NOMO-1 (cell line): ENCODE data around the gene RHEBL1.

ENCODE experiments used
- DNase-seq, 2 experiments: peaks; one replicate each; lab custom pipeline; 2025; ENCODE audit not compliant: unreplicated experiment in 2 of 2; lab: John Stamatoyannopoulos, UW

Gene RHEBL1

GRCh38 chr12:49055092-49055491, 14.7 kb downstream of the RHEBL1 start:
- DNase-seq, result no peak

- DNase-seq, result no peak
These were observed 15.3 kb downstream of the RHEBL1 start for GRCh38 chr12:49054524-49054923.

DNA sequence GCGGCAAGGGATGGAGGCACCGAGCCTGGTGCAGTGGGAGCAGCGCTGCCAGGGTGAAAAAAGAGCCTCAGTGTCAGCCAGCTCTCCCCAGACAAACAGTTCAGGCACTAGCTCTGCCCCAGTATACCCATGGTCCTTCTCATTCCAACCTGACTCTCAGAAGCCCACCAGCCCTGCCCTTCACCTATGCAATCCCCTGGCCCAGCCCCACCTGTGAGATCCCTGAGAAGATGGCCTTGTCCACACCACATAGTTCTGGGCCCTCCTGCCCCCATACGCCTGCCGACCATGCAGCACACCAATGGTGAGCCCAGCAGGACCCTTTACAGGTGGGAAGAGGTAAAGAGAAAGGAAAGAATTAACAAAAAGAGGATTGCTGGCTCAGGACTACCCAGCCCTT, 15.7 kb downstream of the RHEBL1 start:
- no peak for DNase-seq

DNA sequence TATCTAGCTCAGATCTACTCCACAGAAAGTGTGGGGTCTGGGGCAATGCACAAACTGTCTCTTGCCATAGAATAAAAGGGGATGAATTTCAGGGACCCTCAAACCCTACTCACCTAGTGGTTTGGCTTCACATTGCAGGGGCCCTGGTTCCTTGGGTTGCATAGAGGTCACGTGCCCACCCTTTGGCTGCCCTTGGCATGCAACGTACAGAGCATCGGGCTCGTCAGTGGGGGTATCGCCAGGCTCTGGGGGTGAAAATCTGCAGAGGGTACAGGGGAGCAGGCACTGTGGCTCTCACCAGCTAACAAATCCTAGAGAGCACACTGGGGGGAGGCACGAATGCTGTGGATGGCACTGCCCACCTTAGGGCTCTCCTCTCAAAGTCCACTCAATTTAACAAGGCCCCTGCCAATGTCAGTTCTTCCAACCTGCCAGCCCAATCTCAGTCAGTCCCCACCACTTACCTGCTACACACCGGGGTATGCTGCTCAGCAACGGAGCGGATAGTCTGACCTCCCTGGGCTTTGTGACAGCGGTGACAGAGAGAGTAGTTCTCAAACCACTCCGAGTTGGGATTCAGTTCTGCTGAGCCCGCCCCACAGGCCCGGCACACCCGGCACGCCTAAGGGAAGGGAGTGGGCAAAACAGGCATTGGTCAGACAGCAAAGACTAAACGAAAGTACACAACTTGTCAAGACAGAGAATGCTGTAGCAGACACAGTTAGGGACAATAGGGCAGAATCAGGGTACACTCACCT, 17.1 kb downstream of the RHEBL1 start:
- no peak for DNase-seq

DNA sequence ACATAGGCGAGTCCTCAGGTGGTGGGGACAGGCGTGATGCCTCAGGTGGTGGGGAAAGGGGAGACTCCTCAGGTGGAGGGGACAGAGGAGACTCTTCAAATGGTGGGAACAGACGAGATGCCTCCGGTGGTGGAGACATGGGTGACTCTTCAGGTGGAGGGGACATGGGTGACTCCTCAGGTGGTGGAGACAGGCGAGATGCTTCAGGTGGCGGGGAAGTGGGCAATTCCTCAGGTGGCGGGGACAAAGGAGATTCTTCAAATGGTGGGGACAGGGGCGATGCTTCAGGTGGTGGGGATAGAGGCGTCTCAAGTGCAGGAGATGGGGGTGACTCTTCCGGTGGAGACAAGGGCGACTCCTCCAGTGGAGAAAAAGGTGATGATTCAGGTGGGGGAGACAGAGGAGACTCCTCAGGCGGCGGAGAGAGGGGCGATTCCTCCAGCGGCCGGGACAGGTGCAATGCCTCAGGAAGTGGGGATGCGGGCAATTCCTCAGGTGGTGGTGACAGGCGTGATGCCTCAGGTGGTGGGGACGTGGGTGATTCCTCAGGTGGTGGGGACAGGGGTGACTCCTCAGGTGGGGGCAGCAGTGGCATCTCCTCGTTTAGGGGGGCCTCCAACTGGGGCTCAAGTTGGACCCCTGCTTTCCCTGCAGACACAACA, 17.9 kb downstream of the RHEBL1 start:
- DNase-seq, result no peak

DNA sequence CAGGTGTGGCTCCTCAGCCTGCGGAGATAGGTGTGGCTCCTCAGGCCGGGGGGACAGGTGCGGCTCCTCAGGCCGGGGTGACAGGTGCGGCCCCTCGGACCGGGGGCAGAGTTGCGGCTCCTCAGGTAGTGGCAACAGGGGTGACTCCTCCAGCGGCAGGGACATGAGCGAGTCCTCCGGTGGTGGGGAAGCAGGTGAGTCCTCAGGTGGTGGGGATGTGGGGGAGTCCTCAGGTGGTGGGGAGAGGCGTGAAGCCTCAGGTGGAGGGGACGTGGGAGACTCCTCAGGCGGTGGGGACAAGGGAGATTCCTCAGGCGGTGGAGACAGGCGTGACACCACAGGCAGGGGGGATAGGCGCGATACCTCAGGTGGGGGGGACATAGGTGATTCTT, 18.4 kb downstream of the RHEBL1 start:
- DNase-seq, result no peak

- DNase-seq, result no peak
These were observed 19.0 kb downstream of the RHEBL1 start for GRCh38 chr12:49050507-49051372.

DNA sequence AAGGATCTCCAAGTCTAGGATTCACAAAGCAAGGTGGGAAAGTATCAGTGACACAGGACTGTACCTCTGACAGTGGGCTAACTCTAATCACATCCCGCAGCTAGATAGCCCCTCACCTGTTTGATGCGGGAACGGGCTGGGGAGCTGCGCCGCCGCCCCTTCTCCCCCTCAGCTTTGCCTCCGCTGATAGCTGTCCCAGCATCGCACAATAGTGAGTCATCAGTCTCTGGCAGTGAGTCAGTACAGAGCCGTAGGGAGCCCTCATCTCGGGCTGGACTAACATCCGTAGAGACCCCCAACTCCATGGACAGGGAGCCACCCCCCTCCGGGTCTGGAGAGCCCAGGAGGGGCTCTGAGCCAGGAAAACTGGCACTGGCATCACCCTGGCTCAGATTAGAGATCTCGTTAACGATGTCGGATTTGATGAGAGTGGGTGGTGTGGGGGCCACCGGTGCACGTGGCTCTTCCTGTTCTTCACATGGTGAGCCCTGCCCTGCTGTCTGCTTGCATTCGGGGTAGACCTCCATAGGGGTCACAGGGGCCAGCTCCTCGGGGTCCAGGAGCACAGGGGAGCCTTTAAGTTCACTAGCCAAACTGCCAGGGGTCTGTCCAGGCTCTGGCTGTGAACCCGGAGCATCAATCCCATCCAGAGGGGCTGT, 20.1 kb downstream of the RHEBL1 start:
- DNase-seq, result no peak

DNA sequence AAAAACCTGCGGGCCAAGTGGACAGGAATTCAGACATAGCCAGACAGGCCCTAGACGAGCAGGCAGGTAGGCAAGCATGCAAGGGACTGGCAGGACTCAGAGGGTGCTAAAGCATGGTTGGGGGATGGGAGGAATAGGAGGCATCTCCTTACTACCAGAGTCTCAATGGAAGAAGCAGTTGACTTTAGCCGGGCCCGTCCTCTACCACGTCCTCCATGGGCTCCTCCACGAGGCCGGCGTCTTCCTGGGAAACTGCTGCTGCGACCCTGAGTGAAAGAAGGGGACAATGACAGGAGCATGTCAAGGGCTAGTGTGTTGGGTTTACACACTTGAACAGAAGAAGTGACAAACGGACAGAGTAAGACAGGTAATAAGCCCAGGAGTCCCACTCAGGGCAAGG, 20.8 kb downstream of the RHEBL1 start:
- no peak for DNase-seq

DNA sequence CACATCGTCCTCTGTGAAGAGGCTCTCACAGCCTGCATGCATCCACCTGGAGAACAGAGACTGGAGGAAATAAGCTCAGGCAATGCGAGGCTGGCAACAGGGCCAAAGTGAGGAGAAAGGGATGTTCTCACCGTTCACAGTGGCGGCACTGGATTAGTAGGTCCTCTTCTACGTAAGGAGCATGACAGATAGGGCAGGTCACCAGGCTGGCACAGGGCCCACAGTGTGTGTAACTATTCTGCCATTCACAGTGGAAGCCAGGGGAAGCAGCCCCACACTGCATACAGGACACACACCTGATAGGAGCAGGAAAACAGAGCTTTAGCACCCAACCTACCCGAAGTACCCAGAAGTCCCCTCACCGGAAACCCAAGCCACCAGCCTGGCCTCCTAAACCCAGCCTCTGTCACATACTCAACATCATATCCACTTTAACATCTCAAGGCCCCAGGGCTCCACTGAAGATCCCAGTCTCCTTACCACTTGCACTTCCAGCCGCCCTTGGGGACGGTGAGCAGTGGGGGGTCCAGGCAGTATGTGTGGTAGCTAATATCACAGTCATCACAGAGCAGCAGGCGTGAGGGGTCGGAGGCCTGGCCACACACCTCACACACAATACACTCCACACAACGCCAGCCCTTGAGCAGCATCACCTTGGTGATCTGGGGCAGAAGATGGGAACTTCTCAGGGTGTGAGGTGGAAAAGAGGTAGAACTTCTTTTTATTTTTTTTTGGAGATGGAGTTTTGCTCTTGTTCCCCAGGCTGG, 23.5 kb downstream of the RHEBL1 start:
- DNase-seq, result no peak

- no peak for DNase-seq
These were observed 25.1 kb downstream of the RHEBL1 start for GRCh38 chr12:49044660-49045059.

DNA sequence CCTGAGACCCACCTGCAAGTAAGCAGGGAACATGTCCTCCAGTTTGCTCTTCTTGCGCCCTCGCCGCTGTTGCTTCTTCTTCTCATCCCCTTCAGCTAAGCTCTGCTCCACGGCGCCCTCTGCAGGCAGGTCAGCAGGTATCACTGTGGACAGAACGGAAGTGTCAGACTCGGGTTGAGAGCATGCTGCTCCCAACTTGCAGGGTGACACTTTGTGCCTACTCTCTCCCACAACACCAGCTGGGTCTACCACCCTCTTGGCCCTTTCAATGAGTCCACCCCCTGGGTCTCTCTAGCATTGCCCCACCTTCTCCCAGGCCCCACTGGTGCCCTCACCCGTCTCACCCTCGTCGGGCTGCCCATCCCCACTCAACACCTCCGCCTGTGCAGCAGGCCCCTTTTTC, 25.9 kb downstream of the RHEBL1 start:
- peak; percentile 40 to 51 for DNase-seq

DNA sequence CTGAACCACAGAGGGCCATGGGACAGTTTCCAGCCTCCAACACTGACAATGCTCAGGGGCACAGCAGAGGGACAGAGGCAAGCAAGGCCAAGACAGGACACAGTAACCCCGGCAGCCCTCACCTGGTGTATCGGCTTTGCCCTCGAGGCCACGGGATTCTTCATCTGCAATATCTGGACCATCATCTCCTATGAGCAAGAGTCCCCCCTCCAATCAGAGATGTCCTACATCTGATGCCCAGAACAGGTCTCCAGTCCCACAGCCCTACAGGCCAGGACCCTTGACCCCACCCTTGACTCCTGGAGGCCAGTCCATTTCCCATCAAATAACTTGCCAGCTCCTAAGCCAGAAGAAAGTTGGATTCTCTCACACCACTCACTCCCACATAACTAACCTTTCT, 26.5 kb downstream of the RHEBL1 start:
- DNase-seq, result no peak

DNA sequence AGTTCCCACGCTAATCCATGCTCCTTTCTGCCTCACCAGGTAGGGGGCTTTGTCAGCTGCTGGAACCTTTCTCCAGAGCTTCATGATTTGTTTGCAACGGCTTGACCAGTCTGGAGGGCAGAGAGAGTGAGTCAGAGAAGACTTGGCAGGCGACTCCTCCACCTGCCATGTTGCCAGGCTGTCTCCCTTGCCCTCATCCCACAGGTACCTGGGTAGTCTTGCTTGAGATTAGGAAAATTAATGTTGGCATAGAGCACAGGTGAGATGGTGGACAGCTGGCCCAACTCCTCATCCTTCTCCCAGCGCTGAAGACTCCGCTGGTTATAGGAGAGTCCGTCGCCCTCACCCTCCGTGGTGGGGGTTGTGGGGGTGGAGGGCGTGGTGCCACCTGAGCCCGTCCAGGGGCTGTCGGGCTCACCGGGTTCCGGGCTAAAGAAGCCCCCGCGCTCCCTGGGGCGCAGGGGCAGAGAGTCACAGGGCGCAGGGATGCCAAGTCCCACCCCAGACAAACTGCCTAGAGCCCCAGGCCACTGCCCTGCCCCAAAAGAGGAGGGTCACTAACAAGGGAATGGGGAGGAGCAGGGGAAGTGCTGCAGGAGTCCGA, 27.8 kb downstream of the RHEBL1 start:
- DNase-seq, result no peak

GRCh38 chr12:49041036-49041880, 28.5 kb downstream of the RHEBL1 start:
- no peak for DNase-seq

DNA sequence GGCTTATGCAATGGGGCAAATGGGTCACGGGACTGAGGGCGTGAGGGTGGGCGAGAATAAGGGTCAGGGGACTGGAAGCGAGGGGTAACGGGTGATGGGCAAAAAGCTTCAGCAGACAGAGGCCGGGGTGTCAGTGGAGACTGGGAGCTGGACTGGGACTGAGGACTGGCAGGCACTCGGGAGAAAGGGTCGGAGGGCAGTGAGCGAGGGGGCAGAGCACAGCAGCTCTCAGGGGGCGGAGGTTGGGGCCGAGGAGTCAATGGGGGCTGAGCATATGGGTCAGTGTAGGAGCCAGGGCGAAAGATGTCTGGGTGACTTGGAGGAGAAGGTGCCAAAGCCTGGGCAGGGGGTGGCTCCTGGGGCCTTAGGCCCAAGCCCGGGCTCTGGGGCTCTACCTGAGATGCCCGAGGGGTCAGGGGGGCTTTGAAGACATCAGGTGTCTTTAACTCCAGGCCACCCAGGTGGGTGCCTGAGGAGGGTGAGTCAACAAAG, 29.4 kb downstream of the RHEBL1 start:
- no peak for DNase-seq

DNA sequence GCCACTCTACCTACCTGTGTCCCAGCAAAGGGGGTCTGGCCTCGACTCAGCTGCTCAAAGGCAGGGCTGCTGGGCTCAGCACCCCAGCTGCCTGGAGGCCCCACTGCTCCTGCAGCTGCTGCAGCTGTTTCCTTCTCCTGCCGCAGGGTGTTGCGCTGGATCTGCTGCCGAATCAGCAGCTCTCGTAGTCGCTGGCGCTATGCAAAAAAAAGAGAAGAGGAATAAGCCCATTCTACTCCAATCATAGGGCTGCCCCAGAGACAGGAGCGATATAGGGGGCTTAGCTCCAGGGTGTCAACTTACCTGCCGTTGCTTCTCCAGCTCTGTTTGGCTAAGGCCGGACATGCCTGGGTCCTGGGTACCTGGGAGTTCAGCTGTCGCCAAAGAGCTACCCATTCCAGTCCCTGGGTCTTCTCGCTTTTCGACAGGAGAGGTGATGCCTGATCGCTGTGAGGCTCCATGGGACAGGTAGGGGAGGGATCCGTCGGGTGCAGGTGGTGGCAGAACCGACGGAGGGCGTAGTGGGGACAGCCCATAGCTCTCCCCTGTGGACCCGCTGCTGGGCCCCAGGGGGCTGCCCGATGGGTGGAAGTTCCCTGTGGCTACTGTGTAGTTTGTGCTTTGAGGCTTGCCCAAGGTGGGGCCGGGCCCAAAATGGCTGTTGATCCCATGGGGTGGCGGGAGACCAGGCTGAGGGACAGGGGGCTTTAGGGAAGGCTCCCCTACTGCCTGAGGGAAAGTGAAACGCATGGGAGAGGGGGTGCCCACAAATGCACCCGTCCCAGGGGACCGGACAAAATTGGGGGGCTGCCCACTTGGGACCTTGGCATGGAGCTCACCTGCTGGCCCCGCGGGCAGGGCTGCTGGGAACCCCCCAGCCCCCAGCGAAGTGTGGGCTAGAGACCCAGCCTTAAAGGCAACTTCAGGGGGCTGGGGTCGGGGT, 30.1 kb downstream of the RHEBL1 start:
- no peak for DNase-seq
